ENCODE measurements around the gene NETO1. TPM values are rescaled to one million over a fixed set of nuclear protein-coding genes. Genes with fewer than 3 reads are reported as not detected.
A peak's percentile ranks its signal among the peaks of the same experiment; 100 is the strongest.

The NETO1 gene
- total RNA-seq, 1 experiment from 2014 or later, result not detected

DNA sequence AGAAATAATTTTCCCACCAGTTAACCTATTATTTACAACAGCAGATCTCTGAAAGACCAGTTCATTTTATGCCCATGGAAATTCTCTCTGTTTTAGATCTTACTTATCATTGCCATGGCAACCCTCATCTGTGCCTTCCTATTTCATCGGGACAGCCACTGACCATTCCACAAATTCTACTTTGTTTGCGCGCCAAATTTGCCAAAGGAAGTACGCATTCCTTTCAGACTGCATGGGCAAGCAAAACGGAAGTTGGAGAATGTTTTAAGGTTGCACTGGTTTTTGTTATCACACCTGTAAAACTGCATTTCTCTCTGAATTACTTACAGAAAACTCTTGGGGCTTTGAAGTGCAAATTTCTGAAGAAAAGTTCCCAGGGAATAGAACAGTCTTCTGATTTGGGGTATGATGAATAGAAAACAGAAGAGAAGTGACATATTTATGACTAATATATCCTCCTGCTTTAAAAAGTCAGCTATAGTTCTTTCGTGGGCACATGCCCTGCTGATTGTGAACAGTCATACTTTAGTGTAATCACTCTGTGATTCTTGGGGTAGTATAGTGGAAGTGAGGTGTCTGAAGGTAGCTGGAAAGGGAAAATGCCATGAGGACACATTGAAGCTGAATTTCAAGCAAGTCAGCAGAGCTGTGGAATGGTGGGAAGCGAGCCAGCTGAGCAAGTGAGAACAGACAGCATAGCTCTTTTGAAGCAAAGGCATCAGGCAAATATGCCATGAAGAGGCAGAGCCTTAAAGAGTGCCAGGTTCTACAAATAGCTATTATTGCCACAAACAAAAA lies 20.9 kb downstream of the NETO1 start:
- no peak for DNase-seq (ENCODE audit: low spot score)

GRCh38 chr18:72843743-72844142 lies 24.0 kb downstream of the NETO1 start:
- DNase-seq (ENCODE audit: low spot score), result no peak

GRCh38 chr18:72840109-72840508 lies 27.7 kb downstream of the NETO1 start:
- DNase-seq (ENCODE audit: low spot score), result no peak

- DNase-seq (ENCODE audit: low spot score), result no peak
Measured at GRCh38 chr18:72834731-72835130, 33.1 kb downstream of the NETO1 start.

GRCh38 chr18:72833471-72833870 lies 34.3 kb downstream of the NETO1 start:
- no peak for DNase-seq (ENCODE audit: low spot score)

- peak; percentile 17 for DNase-seq (ENCODE audit: low spot score)
Measured at GRCh38 chr18:72830109-72830508, 37.7 kb downstream of the NETO1 start.

GRCh38 chr18:72828601-72829000 lies 39.2 kb downstream of the NETO1 start:
- DNase-seq (ENCODE audit: low spot score), result no peak

- DNase-seq (ENCODE audit: low spot score), result no peak
Measured at GRCh38 chr18:72826736-72827135, 41.1 kb downstream of the NETO1 start.

DNA sequence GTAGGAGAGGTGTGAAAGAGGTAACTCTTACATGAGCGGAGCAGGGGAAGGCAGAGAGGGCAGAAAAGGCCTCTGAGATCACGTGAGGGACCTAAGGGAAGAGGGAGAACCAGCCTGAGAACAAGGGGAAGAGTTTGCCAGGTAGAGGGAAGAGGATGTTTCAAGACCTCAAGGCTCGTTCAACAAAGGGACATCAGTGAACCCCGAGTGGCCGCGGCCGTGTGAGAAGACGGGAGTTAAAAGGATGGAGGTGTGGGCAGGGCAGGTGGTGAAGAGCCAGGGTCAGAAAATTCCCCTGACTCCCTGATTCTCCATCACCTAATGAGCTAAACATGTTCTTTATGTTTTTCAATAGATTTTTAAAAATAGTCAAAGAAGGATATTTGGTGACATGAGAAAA lies 44.4 kb downstream of the NETO1 start:
- no peak for DNase-seq (ENCODE audit: low spot score)

- DNase-seq (ENCODE audit: low spot score), result no peak
Measured at GRCh38 chr18:72822202-72822601, 45.6 kb downstream of the NETO1 start.

- no peak for DNase-seq (ENCODE audit: low spot score)
Measured at GRCh38 chr18:72820571-72820970, 47.2 kb downstream of the NETO1 start.

DNA sequence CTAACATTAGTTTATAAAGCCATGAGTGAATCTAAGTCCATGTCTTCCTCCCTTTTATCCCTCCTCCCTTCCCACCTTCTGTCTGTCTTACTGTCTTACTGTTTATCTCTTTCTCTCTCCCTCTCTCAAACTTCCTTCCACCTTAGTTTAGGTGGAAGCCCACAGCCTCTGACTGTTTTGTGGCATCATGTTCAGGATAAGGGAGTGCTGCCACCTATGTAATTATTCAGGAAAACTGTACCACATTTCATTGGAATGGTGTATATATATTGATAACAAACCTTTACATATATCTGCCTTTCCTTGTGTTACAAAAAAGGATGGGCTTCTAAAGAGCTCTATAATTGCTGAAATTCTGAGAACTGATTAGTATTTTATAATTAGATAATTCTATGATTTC lies 48.7 kb downstream of the NETO1 start:
- no peak for DNase-seq (ENCODE audit: low spot score)

DNA sequence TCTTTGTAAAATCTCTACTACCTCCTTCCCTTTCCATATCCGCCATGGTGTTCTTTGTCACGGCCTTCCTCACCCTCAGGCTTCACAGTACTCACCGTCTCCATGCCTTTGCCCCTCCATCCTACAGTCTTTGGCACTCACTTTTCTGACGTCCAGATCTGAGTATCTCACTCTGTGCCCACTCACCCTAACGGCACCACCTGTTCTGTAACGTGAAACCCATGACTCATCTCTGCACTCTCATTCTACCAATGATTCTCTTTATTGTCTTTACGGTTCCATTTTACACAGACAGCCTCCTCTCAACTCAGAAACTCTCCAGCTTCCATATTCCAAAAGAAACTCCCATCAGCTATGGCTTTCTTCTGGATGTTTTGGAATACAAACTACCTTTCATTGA lies 56.7 kb downstream of the NETO1 start:
- DNase-seq (ENCODE audit: low spot score), result no peak

DNA sequence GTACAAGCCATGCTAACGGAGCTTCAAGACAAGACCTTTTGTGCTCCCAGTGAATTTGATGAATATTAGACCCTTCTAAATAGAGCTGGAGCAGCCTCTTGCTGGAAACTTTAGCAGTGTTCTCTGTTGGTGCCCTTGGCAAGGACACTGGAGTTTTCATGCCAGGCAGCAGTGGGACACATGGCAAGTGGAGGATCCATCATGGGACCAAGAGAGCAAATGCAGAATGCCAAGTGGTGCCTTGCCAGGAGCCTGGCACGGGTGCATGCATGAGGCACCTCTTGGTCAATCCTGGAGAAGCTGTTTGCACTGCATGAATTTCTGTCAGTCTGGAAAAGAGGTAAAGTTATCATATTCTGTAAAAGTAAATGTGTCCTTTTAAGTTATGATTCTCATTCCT lies 59.1 kb downstream of the NETO1 start:
- no peak for DNase-seq (ENCODE audit: low spot score)

GRCh38 chr18:72799106-72799505 lies 68.7 kb downstream of the NETO1 start:
- DNase-seq (ENCODE audit: low spot score), result no peak

DNA sequence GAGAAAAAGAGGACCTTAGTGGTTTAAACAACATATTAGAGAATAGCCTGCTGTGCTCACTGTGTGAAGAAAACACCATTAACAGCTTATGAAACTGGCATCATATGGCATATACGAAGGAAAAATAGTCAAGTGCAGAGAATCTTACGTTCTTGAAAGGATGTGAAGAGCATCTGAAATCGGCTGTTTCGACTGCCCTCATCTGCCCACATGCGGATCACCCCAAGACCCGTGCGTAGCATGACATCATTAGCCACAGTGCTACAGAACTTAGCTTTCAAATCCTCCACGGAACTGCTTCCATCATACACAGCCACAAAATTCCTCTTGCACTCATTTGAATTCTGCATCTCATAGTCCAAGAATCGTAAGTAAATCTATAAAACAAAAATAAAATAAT lies 84.3 kb downstream of the NETO1 start:
- DNase-seq (ENCODE audit: low spot score), result peak; percentile 69

GRCh38 chr18:72774914-72775313 lies 92.9 kb downstream of the NETO1 start:
- no peak for DNase-seq (ENCODE audit: low spot score)

GRCh38 chr18:72772916-72773315 lies 94.9 kb downstream of the NETO1 start:
- DNase-seq (ENCODE audit: low spot score), result no peak

DNA sequence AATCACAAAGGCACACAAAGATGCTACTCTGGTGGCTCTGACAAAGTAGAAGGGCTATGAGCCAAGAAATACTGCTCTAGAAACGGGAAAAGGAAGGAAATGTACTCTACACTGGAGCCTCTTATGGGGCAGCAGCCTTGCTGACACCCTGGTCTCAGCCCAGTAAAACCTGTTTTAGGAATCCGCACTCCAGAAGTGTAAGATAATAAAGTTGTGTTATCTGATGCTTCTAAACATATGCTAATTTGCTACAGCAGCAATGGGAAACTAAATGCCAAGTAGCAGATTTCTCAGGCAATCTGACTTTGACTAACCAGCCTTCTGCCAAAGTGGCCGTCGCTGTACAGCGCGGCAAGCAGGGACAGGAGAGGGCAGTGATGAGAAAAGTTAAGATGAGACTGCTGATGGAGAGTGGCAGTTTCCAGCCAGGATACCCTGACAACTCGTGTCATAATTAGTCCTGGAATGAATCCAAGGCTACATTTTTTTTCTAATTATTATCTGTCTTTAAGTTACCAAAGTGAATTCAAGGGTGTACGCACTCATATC lies 99.0 kb downstream of the NETO1 start:
- DNase-seq (ENCODE audit: low spot score), result no peak

GRCh38 chr18:72762515-72763122 lies 105.2 kb downstream of the NETO1 start:
- DNase-seq (ENCODE audit: low spot score), result peak; percentile 73

DNA sequence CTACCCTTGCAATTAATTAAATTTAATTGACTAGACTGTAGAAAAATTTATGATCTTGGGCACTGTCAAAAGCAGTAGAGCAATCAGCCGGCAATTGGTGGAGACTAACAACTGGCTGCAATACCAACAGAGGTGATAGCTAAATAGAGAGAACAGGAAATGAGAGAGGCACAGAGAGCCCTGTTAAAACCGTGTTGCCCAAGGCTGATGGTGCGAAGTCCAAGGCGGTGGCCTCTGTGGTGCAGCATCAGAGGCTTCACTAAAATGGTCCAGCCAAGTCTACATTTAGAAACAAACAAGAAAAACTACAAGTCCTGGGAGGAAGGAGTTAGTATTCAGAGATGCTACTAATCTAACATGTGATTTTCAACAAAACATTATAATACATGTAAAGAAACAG lies 115.6 kb downstream of the NETO1 start:
- DNase-seq (ENCODE audit: low spot score), result no peak

DNA sequence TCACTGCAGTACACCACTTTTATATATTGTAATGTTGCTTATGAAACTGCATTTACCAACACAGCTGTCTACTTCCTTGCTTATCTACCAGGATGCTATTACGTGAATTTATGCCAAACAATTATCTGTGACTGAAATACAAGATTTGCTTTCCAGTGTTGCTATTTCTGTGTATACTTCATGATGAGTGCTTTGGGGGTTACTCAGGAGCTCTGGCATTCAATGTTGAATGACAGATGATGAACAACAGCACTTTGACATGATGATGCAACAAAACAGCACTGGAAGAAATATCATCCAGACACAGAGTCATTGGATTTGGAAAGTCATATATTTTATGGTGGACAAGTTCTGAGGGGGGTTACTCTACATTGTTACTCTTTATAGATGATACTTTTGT lies 125.8 kb downstream of the NETO1 start:
- no peak for DNase-seq (ENCODE audit: low spot score)

GRCh38 chr18:72738136-72738535 lies 129.7 kb downstream of the NETO1 start:
- DNase-seq (ENCODE audit: low spot score), result no peak
